Coronary artery (tissue), 2 donors: ENCODE results near the gene ATXN7.

Source experiments
- DNase-seq: peaks from one replicate; pipeline ENCODE4 v3.0.0-alpha.2; 2017; ENCODE audit warnings: low spot score
- H3K27ac ChIP-seq, 2 donors: fragments of 200-600 bp; sonication (generic); one replicate each; pipeline ENCODE4 v1.5.1; 2016 to 2019
- H3K4me3 ChIP-seq: fragments of 200-600 bp; sonication (generic); 2 replicates; pipeline ENCODE4 v1.5.1; 2016; ENCODE audit warnings: mild to moderate bottlenecking, moderate library complexity
- TF ChIP-seq, protein P1 (sequence below): fragments of 200-600 bp; sonication (generic); IDR thresholded peaks from one replicate; pipeline ENCODE4 v1.5.1; 2019; ENCODE audit warnings: antibody characterized with exemption

Gene ATXN7

DNA sequence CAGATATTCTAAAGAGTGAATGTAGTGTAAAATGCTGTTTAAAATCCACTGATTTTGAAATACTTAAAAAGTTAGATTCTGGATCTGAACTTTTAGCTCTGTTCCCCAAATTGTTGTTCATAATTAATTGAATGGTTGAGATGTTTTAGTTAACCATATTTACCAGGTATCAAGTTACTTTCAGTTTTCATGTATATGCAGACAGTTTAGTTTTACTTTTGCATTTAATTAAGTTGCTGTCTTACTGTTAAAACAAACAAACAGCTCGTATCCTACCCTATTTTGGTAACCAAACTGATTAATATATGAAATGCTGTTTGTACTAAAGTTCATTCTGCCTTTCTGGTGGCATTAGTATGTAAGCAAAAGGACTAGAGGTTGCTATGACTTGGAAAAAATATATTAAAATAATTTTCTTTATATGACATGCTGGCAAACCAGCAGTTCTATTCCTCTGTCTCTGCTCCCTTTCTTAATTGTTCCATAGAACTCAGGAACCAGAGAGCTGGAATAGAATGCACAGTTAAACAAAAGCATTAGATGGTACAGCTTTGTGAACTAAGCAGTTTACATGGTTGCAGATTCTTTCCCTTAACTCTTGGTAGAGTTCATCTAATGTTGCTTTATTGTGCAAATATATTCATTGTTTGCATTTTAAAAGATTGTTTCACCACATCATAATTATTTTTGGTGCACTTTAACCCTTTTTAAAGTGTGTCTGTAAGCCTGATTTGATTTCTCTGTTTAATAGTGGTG, 88.0 kb downstream of the ATXN7 start:
- no peak overlapping the region for H3K4me3 ChIP-seq
- H3K27ac ChIP-seq, result no peak overlapping the region
- TF ChIP-seq, protein P1, sequence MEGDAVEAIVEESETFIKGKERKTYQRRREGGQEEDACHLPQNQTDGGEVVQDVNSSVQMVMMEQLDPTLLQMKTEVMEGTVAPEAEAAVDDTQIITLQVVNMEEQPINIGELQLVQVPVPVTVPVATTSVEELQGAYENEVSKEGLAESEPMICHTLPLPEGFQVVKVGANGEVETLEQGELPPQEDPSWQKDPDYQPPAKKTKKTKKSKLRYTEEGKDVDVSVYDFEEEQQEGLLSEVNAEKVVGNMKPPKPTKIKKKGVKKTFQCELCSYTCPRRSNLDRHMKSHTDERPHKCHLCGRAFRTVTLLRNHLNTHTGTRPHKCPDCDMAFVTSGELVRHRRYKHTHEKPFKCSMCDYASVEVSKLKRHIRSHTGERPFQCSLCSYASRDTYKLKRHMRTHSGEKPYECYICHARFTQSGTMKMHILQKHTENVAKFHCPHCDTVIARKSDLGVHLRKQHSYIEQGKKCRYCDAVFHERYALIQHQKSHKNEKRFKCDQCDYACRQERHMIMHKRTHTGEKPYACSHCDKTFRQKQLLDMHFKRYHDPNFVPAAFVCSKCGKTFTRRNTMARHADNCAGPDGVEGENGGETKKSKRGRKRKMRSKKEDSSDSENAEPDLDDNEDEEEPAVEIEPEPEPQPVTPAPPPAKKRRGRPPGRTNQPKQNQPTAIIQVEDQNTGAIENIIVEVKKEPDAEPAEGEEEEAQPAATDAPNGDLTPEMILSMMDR, result no peak
- DNase-seq, result no peak

DNA sequence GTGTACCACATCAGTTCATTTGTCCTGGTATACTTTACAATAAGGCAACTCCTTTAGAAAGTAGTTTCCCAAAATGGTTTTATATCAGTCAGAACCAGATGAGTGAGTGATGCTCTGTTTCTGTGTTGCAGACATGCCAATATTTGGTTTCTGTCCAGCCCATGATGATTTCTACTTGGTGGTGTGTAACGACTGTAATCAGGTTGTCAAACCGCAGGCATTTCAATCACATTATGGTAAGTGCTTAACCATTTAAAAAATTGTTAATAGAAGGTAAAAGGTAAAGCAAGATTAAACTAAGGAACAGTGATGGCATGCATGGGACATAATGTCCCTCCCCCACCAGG, 88.6 kb downstream of the ATXN7 start:
- H3K27ac ChIP-seq, result no peak overlapping the region
- DNase-seq, result no peak
- TF ChIP-seq, protein P1, result no peak
- no peak overlapping the region for H3K4me3 ChIP-seq

DNA sequence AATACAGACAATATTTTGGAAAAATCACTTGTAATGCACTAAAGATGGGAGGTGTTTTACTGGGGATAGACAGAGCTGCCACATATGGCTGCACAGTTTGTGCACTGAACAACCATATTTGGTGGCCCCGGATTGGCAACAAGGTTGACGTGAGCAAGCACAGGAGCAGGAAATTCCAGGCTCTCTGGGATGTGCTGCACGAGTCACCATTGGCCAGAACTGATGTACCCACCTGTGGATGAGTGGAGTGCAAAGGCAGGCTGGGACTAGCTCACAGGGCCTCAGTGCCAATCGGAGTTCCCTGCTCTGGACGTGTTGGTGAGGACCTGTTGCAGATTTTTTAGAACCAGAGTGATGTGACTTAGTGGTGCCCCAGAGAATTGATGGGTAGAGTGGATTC, 90.5 kb downstream of the ATXN7 start:
- TF ChIP-seq, protein P1, result no peak
- Histone ChIP-seq H3K4me3 (no peak overlapping the region), H3K27ac (no peak overlapping the region)
- no peak for DNase-seq

DNA sequence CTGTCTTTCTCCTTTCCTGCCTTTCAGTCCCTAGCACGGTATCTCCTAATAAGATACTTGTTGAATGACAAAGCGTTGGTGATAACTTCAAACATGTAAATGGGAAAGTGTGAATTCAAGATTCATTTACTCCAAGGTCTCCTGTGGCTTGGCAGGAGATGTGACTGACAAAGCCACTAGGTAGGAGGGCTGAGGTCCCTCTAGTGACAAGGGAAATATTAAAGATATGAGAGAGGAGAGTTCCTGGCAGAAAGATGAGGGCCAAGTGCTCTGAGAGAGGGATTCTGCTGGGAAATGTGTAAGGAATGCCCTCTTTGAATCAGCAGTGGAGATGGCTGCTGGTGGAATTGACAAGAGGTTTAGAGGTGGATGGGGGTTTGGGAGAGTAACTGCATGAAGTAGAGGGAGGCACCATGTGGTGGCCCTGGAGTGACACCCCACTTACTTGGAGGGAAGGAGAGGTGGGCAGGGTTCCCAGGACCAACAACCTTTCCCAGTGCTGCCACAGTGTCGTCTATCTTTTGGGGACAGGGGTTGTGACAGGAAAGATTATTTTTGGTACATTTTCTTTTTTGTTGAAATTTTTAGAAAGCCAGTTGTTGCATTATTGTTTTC, 91.5 kb downstream of the ATXN7 start:
- H3K4me3 ChIP-seq, result no peak overlapping the region
- TF ChIP-seq, protein P1, result no peak
- no peak overlapping the region for H3K27ac ChIP-seq
- DNase-seq, result no peak

DNA sequence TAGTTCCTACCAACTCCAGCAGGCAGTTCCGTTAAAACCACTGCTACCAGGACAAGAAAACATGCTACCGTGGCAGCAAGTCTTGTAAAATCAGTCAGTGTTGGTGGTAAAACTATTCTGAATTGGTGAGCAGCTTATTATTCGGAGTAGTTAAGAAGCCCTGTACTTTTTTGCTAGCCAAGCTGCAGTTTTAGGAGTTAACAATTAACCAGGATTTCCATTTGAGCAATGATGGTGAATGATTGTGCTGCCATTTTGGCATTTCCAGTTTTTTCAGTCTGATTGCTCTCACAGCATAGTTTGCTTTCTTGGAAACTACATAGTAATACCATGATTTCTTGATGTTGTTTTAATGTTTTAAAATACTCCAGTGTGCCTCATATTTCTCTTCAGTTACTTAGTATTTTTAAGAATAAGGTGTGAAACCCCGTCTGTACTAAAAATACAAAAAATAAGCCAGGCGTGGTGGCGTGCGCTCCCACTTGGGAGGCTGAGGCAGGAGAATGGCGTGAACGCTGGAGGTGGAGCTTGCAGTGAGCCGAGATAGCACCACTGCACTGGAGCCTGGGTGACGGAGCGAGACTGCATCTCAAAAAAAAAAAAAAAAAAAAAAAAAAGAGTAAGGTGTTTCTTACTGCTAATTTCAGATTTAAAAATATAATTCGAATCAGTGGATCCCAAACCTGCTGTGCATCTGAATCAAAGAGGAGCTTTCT, 92.3 kb downstream of the ATXN7 start:
- Histone ChIP-seq H3K4me3 (no peak overlapping the region), H3K27ac (no peak overlapping the region)
- DNase-seq, result no peak
- TF ChIP-seq, protein P1, result no peak

DNA sequence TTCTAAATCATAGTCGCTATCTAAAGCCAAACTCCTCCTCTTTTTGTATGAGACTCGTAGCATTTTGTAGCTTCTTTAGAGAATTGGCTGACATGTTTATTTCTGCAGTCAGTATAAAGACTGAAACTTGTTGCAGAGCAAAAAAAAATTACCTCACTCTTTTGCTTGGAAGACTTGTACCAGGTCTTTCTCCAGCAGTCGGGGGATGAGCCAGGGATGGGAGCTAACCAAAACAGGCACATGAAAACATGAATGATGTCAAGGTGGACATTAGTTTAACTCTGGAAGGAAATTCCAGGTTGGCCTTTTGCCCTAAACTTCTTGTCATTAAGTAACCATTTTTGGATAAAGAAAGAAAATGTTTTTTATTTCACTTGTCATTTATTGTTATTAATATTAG, 95.5 kb downstream of the ATXN7 start:
- H3K4me3 ChIP-seq, result no peak overlapping the region
- no peak overlapping the region for H3K27ac ChIP-seq
- TF ChIP-seq, protein P1, result no peak
- no peak for DNase-seq
